ENCODE results near the gene PPARA.
"Not testable (repeated sequence)": the region's sequence is repeated elsewhere in the genome, so short reads cannot be mapped to it uniquely, and the experiment has no call there.

Gene PPARA

DNA sequence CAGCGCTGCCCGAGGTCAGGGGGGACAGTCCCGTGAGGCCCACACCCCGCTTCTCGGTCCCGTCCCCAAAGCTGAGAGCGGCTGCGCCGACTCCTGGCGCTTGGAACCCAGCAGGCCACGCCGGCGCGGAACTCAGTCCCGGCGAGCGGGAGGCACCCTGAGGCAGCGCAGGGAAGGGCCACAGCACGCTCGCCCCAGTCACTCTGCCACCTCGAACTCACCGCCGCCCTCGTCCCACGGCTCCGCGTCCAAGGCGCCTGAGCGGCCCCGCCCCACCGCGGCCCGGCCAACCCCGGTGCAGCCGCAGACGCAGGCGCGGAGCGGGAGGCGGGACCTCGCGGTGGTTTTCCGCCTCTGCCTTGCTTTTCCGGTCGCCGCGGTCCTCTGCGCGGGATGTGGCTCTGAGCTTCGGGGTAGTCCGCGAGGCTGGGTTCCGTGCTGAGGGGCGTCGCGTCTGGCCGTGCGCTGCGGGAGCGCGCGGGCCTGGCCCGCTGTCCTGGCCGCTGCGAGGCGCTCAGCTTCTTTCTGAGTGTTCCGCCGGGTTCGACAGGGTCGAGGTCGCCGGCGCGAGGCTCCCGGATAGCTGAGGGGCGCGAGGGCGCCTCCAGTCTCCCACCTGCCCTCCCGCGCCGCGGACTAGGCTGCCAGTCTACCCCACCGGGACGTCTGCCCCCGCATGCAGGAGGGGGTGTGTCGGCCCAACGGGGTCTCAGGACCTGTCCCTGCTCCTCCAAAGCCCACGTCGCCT lies 99.9 kb downstream of the PPARA start, which contains the start of gene CDPF1:
CDPF1 (minus strand) TSS at position 259 of the 748 bp plus-strand sequence. CDS start 2,009 bp downstream, outside the sequence.
- DNase-seq = peak; percentile 92

- DNase-seq = no peak
These were observed 100.4 kb downstream of the PPARA start for GRCh38 chr22:46250783-46251125.

DNA sequence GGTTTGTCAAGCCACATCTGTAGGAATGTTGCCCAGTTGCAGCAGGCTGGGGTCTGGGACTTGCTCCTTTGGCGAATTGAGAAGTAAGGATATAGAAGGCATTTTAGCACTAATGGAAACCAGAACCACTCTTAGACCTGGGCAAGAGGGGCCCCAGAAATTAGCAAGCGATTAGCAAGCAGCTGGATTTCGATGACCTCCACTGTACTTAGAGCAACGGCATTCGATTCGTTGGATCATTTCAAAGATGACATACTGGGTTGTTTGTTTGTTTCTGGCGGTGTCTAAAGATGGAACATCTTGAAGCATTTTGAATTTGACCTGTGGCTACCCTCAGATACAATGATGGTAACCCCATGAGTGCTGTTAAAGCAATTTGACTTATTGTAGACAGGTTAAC lies 100.9 kb downstream of the PPARA start:
- no peak for DNase-seq

- DNase-seq = no peak
These were observed 101.6 kb downstream of the PPARA start for GRCh38 chr22:46251816-46252380.

- DNase-seq = no peak
These were observed 106.1 kb downstream of the PPARA start for GRCh38 chr22:46256358-46256958.

GRCh38 chr22:46259374-46259773 lies 109.0 kb downstream of the PPARA start:
- no peak for DNase-seq

DNA sequence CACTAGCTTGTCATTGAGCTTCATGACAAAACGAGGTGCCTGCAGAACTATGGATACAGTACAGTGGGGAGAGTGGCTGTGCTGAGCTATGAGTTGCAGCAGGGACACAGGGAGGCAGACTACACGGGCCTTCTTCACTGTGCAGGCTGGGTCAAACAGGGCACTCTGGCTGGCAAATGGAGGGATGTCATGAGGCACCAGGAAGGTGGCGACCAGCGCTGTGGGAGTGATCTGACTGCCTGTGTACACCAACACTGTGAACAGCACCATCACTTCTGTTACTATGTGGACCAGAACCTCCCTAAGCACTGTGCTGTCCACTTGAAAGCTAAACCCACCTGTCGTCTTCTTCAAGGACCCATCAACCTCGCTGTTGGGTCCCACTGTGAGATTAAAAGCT lies 109.7 kb downstream of the PPARA start:
- no peak for DNase-seq

- peak; percentile 13 for DNase-seq
These were observed 112.3 kb downstream of the PPARA start for GRCh38 chr22:46262449-46263215.

DNA sequence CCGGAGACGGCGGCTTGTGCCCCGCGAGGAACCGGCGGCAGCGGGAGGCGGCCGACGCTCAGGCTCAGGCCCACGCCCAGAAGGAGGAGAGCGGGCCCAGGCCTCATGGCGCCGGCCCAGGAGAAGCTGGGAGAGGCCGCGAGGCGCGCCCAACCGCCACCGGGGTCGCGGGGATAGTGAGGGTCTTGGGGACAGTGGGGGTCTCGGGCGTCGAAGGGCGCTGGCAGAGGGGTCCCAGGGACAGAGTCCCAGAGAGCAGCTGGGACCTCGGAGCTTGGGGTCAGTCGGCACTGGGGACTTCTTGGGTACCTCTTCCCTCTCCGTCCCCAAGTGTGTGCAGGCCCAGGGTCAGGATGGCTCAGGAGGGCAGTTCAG lies 112.9 kb downstream of the PPARA start, which contains the start of gene PKDREJ:
PKDREJ (minus strand) TSS at position 128 of the 375 bp plus-strand sequence; CDS start at position 107, 21 bp downstream.
- no peak for DNase-seq

DNA sequence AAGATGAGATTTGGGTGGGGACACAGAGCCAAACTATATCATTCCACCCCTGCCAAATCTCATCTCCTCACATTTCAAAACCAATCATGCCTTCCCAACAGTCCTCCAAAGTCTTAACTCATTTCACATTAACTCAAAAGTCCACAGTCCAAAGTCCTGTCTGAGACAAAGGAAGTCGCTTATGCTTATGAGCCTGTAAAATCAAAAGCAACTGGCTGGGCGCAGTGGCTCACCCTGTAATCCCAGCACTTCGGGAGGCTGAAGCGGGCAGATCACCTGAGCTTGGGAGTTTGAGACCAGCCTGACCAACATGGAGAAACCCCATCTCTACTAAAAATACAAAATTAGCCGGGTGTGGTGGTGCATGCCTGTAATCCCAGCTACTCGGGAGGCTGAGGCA lies 114.2 kb downstream of the PPARA start:
- not testable (repeated sequence) for DNase-seq

- not testable (repeated sequence) for DNase-seq
These were observed 115.3 kb downstream of the PPARA start for GRCh38 chr22:46265627-46266026.

DNA sequence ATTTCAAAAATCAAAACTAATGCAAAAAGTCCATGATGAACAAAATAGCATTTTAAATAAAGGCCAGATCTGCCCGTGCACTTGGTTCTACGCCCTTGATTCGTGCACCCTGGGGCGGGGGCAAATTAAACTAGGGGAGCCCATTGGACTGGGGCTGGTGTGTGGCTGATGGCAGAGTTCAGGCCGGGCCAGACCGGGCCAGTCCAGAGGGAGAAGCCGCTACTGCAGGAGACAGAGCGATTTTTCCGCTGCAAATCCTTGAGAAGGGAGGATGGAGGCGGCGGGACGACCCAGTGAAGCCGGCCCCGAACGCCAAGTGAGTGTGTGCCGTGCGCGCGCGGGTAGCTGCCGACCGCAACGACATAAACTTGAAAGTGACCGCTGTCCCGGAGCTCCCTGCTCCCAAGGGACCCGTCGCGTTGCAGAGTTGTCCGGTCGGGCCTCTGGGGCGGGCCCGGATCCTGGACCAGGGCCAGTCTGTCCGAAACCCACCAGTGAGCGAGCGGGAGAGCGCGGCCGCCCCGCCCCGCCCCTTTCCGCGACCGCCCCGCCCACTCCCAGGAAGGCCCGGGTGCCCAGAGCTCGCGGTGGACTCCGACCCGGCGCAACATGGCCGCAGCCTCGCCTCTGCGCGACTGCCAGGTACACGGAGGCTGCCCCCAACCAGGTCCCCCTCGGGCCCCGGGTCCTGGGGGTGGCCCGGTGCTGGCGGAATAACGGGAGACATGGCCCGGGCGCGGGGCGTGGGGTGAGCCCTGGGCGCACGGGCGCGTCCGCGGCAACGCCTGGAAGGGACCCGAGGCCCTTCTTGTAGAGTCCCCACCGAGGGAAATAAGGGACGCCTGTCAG lies 117.3 kb downstream of the PPARA start, which contains the start of gene TTC38:
TTC38 (plus strand) TSS at position 578 of the 849 bp plus-strand sequence; CDS start at position 610, 32 bp downstream.
- DNase-seq = peak; percentile 36

- no peak for DNase-seq
These were observed 119.2 kb downstream of the PPARA start for GRCh38 chr22:46269564-46269963.

DNA sequence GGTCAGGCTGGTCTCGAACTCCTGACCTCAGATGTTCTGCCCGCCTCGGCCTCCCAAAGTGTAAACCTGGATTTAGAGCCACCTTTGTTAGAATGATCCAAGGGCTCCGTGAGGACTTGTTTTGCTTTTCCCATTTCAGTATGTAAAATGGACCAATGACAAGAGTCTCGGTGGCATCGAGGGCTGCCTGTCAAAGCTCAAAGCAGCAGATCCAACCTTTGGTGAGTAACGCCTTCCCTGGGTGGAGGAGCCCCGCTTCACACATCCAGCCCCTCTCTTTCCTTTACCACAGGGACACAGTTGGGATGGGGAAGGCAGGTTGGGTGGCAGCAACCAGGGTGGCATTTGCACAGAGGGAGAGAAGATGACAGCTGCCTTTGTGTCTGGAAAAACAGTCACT lies 121.9 kb downstream of the PPARA start:
- DNase-seq = no peak

DNA sequence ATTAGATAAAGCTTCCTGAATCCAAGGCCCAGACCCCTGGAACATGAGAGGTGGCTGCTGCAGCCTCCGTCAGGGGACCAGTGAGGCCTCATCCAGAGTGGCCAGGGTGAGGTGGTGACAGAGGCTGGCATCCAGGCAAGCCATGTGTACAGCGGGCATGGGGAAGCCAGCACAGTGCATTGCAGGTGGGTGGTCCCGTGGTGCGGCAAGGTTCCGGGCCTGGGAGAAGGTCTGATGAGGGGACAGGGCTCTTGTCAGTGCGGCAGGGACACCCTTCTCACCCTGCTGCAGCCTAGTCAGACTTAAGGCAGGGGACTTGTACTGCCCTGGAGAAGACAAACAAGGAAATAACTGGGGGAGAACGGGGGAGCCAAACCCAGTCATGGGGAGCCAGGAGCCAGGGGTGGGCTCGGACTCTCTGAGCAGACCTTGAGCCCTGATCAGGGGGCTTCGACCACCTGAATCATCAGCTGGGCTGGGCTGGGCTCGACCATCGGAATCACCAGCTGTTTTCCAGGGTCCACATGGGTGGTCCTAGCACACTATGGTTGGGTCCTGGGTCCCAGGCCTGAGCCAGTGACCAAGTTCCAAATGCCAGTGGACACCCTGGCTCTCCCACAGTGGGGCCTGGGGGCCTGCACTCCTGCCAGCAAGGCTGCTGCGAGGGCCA lies 122.6 kb downstream of the PPARA start:
- no peak for DNase-seq

DNA sequence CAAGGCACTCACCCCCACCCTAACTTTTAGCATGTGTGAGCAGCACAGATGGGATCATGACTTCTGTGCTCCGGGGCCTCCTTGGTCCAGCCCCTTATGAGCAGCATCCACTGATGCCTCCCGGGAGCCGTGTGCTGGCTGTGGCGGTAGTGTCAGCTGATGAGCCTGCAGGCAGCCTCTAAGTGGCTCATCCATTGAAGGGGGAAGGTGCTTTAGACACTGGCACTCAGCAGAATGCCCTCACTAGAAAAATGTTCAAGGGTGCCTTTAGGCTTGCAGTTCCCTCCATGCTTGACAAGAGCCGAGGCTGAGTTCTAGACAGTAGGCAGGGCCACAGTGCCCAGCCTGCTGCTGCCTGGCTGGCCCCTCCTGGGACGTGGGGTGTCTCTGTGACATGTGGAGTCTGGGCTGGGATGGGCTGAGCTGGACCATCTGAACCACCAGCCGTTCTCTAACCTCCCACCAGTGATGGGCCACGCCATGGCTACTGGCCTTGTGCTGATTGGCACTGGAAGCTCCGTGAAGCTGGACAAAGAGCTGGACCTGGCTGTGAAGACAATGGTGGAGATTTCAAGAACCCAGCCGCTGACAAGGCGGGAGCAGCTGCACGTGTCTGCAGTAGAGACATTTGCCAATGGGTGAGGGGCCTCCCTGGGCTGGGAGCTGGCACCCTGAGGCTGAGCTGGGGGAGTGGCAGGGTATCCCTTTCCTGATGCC lies 123.3 kb downstream of the PPARA start:
- DNase-seq = no peak

- DNase-seq = no peak
These were observed 124.1 kb downstream of the PPARA start for GRCh38 chr22:46274381-46274780.

- no peak for DNase-seq
These were observed 125.3 kb downstream of the PPARA start for GRCh38 chr22:46275455-46276122.

DNA sequence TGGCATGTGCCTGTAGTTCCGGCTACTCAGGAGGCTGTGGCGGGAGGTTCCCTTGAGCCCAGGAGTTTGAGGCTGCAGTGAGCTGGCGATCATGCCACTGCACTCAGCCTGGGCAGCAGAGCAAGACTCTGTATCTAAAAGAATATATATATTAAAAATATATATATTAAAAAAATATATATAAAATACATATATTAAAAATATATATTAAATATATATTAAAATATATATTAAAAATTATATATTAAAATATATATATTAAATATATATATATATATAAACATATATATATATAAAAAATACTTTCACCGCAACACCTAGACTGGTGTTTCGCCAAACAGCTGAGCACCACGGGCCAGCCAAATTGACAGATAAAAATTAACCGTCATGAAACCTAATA lies 126.2 kb downstream of the PPARA start:
- no peak for DNase-seq
